Small intestine (tissue), 7 donors: ENCODE measurements around the gene RIIAD1. TPM values are rescaled to one million over a fixed set of nuclear protein-coding genes. Genes with fewer than 3 reads are reported as not detected.

Source experiments
- DNase-seq, 2 donors: peaks; one replicate each; pipeline versions ENCODE4 v3.0.0 to v3.0.0-alpha.2; 2013
- FAIRE-seq: peaks from 2 replicates; lab custom pipeline; 2012; peaks lifted over from hg19 to GRCh38; lab: Jason Lieb, UNC
- H3K27ac ChIP-seq, 3 donors: one replicate each; pipeline ENCODE4 v1.5.1; 2013; ENCODE audit warnings: low read length in 2 of 3, mild to moderate bottlenecking in 2 of 3, control low read depth in 1 of 3, inconsistent platforms in 1 of 3, low read depth in 1 of 3, moderate library complexity in 1 of 3
- H3K27me3 ChIP-seq, 3 donors: one replicate each; pipeline ENCODE4 v1.6.1; 2013; ENCODE audit warnings: low read length in 3 of 3, inconsistent platforms in 1 of 3; ENCODE audit not compliant: control insufficient read depth in 3 of 3, insufficient read depth in 3 of 3
- H3K36me3 ChIP-seq, 3 donors: one replicate each; pipeline ENCODE4 v1.6.1; 2013; ENCODE audit warnings: low read length in 3 of 3, inconsistent platforms in 1 of 3, low read depth in 1 of 3, mild to moderate bottlenecking in 1 of 3, moderate library complexity in 1 of 3; ENCODE audit not compliant: control insufficient read depth in 3 of 3, insufficient read depth in 2 of 3
- H3K4me1 ChIP-seq, 3 donors: one replicate each; pipeline ENCODE4 v1.6.1; 2013; ENCODE audit warnings: low read length in 2 of 3, inconsistent platforms in 1 of 3, low read depth in 1 of 3, mild to moderate bottlenecking in 1 of 3, moderate library complexity in 1 of 3; ENCODE audit not compliant: control insufficient read depth in 3 of 3, insufficient read depth in 2 of 3
- H3K4me3 ChIP-seq, 3 donors: one replicate each; pipeline ENCODE4 v1.5.1; 2013; ENCODE audit warnings: low read length in 3 of 3, control low read depth in 1 of 3, inconsistent platforms in 1 of 3, low read depth in 1 of 3, mild to moderate bottlenecking in 1 of 3, moderate library complexity in 1 of 3
- H3K9me3 ChIP-seq, 2 donors: one replicate each; pipeline ENCODE4 v1.6.1; 2013; ENCODE audit warnings: low read depth in 1 of 2, low read length in 1 of 2; ENCODE audit not compliant: control insufficient read depth in 2 of 2, insufficient read depth in 1 of 2
- WGBS, 3 donors: extraction: QIAGEN DNeasy Blood & Tissue Kit; methylation state at CpG; one replicate each; pipeline ENCODE4 v1.1.7; 2013; 5-methylcytosine and 5-hydroxymethylcytosine counted together
- polyA plus RNA-seq, 4 donors: library from polyadenylated mRNA; stranded (reverse) in 3 of 4; unstranded in 1 of 4; fragments of 200-250 nt in 3 of 4; fragments of 120-200 nt in 1 of 4; gene quantifications; one replicate each; pipeline versions ENCODE4 v1.2.1 to v1.2.3, GENCODE V29; 2013
- donor health status: healthy with polysubstance abuse.
- donor health status: control.
- donor health status: control.
- donor health status: Bipolar disorder and iron deficiency.
- donor health status: healthy.

Gene RIIAD1
- polyA plus RNA-seq, 4 donors: 1.6 to 14.8 TPM; not detected in 2

- H3K27ac ChIP-seq: no peak overlapping the region
- H3K9me3 ChIP-seq: no peaks in the 10 kb centered on the region
- FAIRE-seq (no peak), DNase-seq (no peak)
- peaks cover 0 to 12% (median 0%) of the 10 kb centered on the region in 3 donors for H3K36me3 ChIP-seq
- 72 to 90% (median 83%) methylated on average over 4 of the region's 4 CpGs for WGBS, 3 donors
- H3K27me3 ChIP-seq: peaks cover 0 to 14% (median 0%) of the 10 kb centered on the region in 3 donors
- no peak overlapping the region for H3K4me3 ChIP-seq
- peaks cover 3 to 47% (median 7%) of the 10 kb centered on the region in 3 donors for H3K4me1 ChIP-seq
These were observed 2.7 kb upstream of the RIIAD1 start for GRCh38 chr1:151718666-151719065.

- FAIRE-seq: no peak
These were observed 1.2 kb upstream of the RIIAD1 start for GRCh38 chr1:151720125-151720524.

GRCh38 chr1:151720554-151720953 is 768 bp upstream of the RIIAD1 start:
- Histone ChIP-seq H3K36me3 (no peaks in the 10 kb centered on the region), H3K27ac (peak overlapping the region in 2 of 3 donors; percentile 58 to 78), H3K27me3 (peaks cover 0 to 14% (median 0%) of the 10 kb centered on the region in 3 donors), H3K4me3 (peak overlapping the region in 2 of 3 donors; percentile 18 to 54), H3K4me1 (peaks cover 3 to 35% (median 7%) of the 10 kb centered on the region in 3 donors), H3K9me3 (no peaks in the 10 kb centered on the region)
- FAIRE-seq (no peak), DNase-seq (peak; percentile 41 to 50)
- WGBS, 3 donors: 8 to 11% (median 9%) methylated on average over 5 of the region's 5 CpGs

More at GRCh38 chr1:151720125-151720524, 1.2 kb upstream of the RIIAD1 start:
- no peak for DNase-seq
- H3K4me1 ChIP-seq: peaks cover 3 to 38% (median 7%) of the 10 kb centered on the region in 3 donors
- no peaks in the 10 kb centered on the region for H3K36me3 ChIP-seq
- H3K4me3 ChIP-seq: no peak overlapping the region
- H3K9me3 ChIP-seq: no peaks in the 10 kb centered on the region
- peaks cover 0 to 14% (median 0%) of the 10 kb centered on the region in 3 donors for H3K27me3 ChIP-seq
- 24 to 33% (median 29%) methylated on average over 1 of the region's 1 CpG for WGBS, 3 donors
- peak overlapping the region in 2 of 3 donors; percentile 58 to 61 for H3K27ac ChIP-seq

GRCh38 chr1:151721788-151722510 is 627 bp downstream of the RIIAD1 start:
- peak overlapping the region in 2 of 3 donors; percentile 31 to 54 for H3K4me3 ChIP-seq
- peaks cover 0 to 14% (median 0%) of the 10 kb centered on the region in 3 donors for H3K27me3 ChIP-seq
- DNase-seq (no peak), FAIRE-seq (no peak)
- WGBS, 3 donors: 30 to 39% (median 31%) methylated on average over 17 of the region's 17 CpGs
- H3K9me3 ChIP-seq: no peaks in the 10 kb centered on the region
- H3K36me3 ChIP-seq: no peaks in the 10 kb centered on the region
- H3K4me1 ChIP-seq: peaks cover 3 to 33% (median 7%) of the 10 kb centered on the region in 3 donors
- H3K27ac ChIP-seq: no peak overlapping the region

- Histone ChIP-seq H3K27me3 (peaks cover 0 to 6% (median 0%) of the 10 kb centered on the region in 3 donors), H3K27ac (no peak overlapping the region), H3K36me3 (no peaks in the 10 kb centered on the region), H3K9me3 (no peaks in the 10 kb centered on the region), H3K4me1 (peaks cover 3 to 31% (median 7%) of the 10 kb centered on the region in 3 donors), H3K4me3 (no peak overlapping the region)
- 58 to 70% (median 58%) methylated on average over 3 of the region's 3 CpGs for whole genome bisulfite sequencing, 3 donors
- no peak for FAIRE-seq
- no peak for DNase-seq
These were observed 2.5 kb downstream of the RIIAD1 start for GRCh38 chr1:151723726-151724370.

GRCh38 chr1:151728151-151729054 is 7.1 kb downstream of the RIIAD1 start:
- Histone ChIP-seq H3K27ac (peak overlapping the region in 1 of 3 donors; percentile 36), H3K4me1 (peaks cover 0 to 24% (median 0%) of the 10 kb centered on the region in 3 donors), H3K4me3 (no peak overlapping the region), H3K27me3 (no peaks in the 10 kb centered on the region), H3K9me3 (peaks cover 0 to 6% of the 10 kb centered on the region in 2 donors), H3K36me3 (peaks cover 0 to 2% (median 0%) of the 10 kb centered on the region in 3 donors)
- 50 to 79% (median 72%) methylated on average over 19 of the region's 19 CpGs for WGBS, 3 donors
- DNase-seq (no peak), FAIRE-seq (no peak)

- peak overlapping the region in 1 of 3 donors; percentile 37 for H3K4me3 ChIP-seq
- FAIRE-seq: no peak
- peaks cover 0 to 2% (median 0%) of the 10 kb centered on the region in 3 donors for H3K36me3 ChIP-seq
- whole genome bisulfite sequencing, 3 donors: 15 to 47% (median 37%) methylated on average over 10 of the region's 10 CpGs
- H3K27me3 ChIP-seq: no peaks in the 10 kb centered on the region
- peak overlapping the region; percentile 6 to 43 (median 41) for H3K27ac ChIP-seq
- H3K9me3 ChIP-seq: peaks cover 0 to 6% of the 10 kb centered on the region in 2 donors
- peak; percentile 48 to 58 for DNase-seq
- peaks cover 0 to 24% (median 0%) of the 10 kb centered on the region in 3 donors for H3K4me1 ChIP-seq
These were observed 8.0 kb downstream of the RIIAD1 start for GRCh38 chr1:151729157-151729965.
